ENCODE data around the gene ELL. TPM values are rescaled to one million over a fixed set of nuclear protein-coding genes. Genes with fewer than 3 reads are reported as not detected.
"Not testable (repeated sequence)": the region's sequence is repeated elsewhere in the genome, so short reads cannot be mapped to it uniquely, and the experiment has no call there.

The ELL gene
- total RNA-seq, 1 donor from 2014 or later: 11.6 TPM

- Mint-ChIP-seq H3K9me3 (ENCODE audit: unreplicated experiment) (peaks cover 2% of the 10 kb centered on the region), H3K4me3 (ENCODE audit: unreplicated experiment) (peak within 1 kb of the TSS; percentile 90), H3K36me3 (ENCODE audit: unreplicated experiment) (no peaks in the 10 kb centered on the region), H3K27me3 (ENCODE audit: unreplicated experiment) (peaks cover 2% of the 10 kb centered on the region), H3K27ac (ENCODE audit: unreplicated experiment) (peak within 1 kb of the TSS; percentile 85), H3K4me1 (ENCODE audit: low read depth, unreplicated experiment) (no peaks in the 10 kb centered on the region)
- TF ChIP-seq CTCF (IDR thresholded peaks at IDR 0.05; ENCODE audit: partially characterized antibody, unreplicated experiment): no peak
- DNase-seq: peak; percentile 95
Observed at GRCh38 chr19:18542941-18543813, 21.3 kb upstream of the ELL start, which contains the start of gene FKBP8. Gene FKBP8 (minus strand): TSS chr19:18543573. CDS start chr19:18541970, 1,603 bp downstream.

GRCh38 chr19:18541992-18542940, 20.4 kb upstream of the ELL start:
- peak overlapping the region; percentile 90 for H3K4me3 Mint-ChIP-seq (ENCODE audit: unreplicated experiment)
- no peaks in the 10 kb centered on the region for H3K4me1 Mint-ChIP-seq (ENCODE audit: low read depth, unreplicated experiment)
- peak; percentile 50 for DNase-seq
- H3K9me3 Mint-ChIP-seq (ENCODE audit: unreplicated experiment): peaks cover 2% of the 10 kb centered on the region
- no peaks in the 10 kb centered on the region for H3K36me3 Mint-ChIP-seq (ENCODE audit: unreplicated experiment)
- H3K27me3 Mint-ChIP-seq (ENCODE audit: unreplicated experiment): peaks cover 2% of the 10 kb centered on the region
- TF ChIP-seq CTCF (IDR thresholded peaks at IDR 0.05; ENCODE audit: partially characterized antibody, unreplicated experiment): no peak
- no peak overlapping the region for H3K27ac Mint-ChIP-seq (ENCODE audit: unreplicated experiment)

- no peak for DNase-seq
- Mint-ChIP-seq H3K4me3 (ENCODE audit: unreplicated experiment) (peak overlapping the region; percentile 25), H3K4me1 (ENCODE audit: low read depth, unreplicated experiment) (no peaks in the 10 kb centered on the region), H3K27me3 (ENCODE audit: unreplicated experiment) (peaks cover 4% of the 10 kb centered on the region), H3K36me3 (ENCODE audit: unreplicated experiment) (no peaks in the 10 kb centered on the region), H3K9me3 (ENCODE audit: unreplicated experiment) (peaks cover 3% of the 10 kb centered on the region), H3K27ac (ENCODE audit: unreplicated experiment) (no peak overlapping the region)
- no peak for TF ChIP-seq CTCF (IDR thresholded peaks at IDR 0.05; ENCODE audit: partially characterized antibody, unreplicated experiment)
Observed at GRCh38 chr19:18541258-18541991, 19.6 kb upstream of the ELL start.

- not testable (repeated sequence) for H3K9me3 Mint-ChIP-seq (ENCODE audit: unreplicated experiment); H3K4me1 Mint-ChIP-seq (ENCODE audit: low read depth, unreplicated experiment); H3K4me3 Mint-ChIP-seq (ENCODE audit: unreplicated experiment); H3K27me3 Mint-ChIP-seq (ENCODE audit: unreplicated experiment); H3K27ac Mint-ChIP-seq (ENCODE audit: unreplicated experiment); DNase-seq; H3K36me3 Mint-ChIP-seq (ENCODE audit: unreplicated experiment)
Observed at GRCh38 chr19:18540200-18540599, 18.3 kb upstream of the ELL start.

- H3K9me3 Mint-ChIP-seq (ENCODE audit: unreplicated experiment): peaks cover 4% of the 10 kb centered on the region
- H3K36me3 Mint-ChIP-seq (ENCODE audit: unreplicated experiment): no peaks in the 10 kb centered on the region
Observed at GRCh38 chr19:18539372-18539771, 17.5 kb upstream of the ELL start.

More at GRCh38 chr19:18539372-18539771, 17.5 kb upstream of the ELL start:
- no peak overlapping the region for H3K4me3 Mint-ChIP-seq (ENCODE audit: unreplicated experiment)
- no peak for TF ChIP-seq CTCF (IDR thresholded peaks at IDR 0.05; ENCODE audit: partially characterized antibody, unreplicated experiment)
- H3K27me3 Mint-ChIP-seq (ENCODE audit: unreplicated experiment): peaks cover 4% of the 10 kb centered on the region
- no peaks in the 10 kb centered on the region for H3K4me1 Mint-ChIP-seq (ENCODE audit: low read depth, unreplicated experiment)
- no peak for DNase-seq
- H3K27ac Mint-ChIP-seq (ENCODE audit: unreplicated experiment): no peak overlapping the region

Measured in glutamatergic neuron (in vitro differentiated cells).